Panc1 (cell line): ENCODE data around the gene GRID2IP. TPM values are rescaled to one million over a fixed set of nuclear protein-coding genes. Genes with fewer than 3 reads are reported as not detected.

Experiments used
- ATAC-seq: fragments of 200-7000 bp; cut with Tn5 transposase; 2 replicates; pipeline ENCODE4 v1.9.1; 2020; ENCODE audit warnings: mild to moderate bottlenecking, moderate library complexity
- BruUV-seq: library from RNA; stranded (reverse); fragments of 400-500 nt; replicated peaks from 2 replicates; lab custom pipeline; 2021; lab: Mats Ljungman, UMichigan
- CTCF ChIA-PET: fragments of 300-600 bp; sonication (Branson Sonifier 250); formaldehyde crosslinking; loops from one replicate; lab custom pipeline; 2022; ENCODE audit warnings: antibody characterized with exemption; lab: Charles Lee
- POLR2A ChIA-PET: fragments of 300-600 bp; sonication (Branson Sonifier 250); formaldehyde crosslinking; loops from one replicate; lab custom pipeline; 2022; ENCODE audit warnings: antibody characterized with exemption; lab: Charles Lee
- DNase-seq: peaks from one replicate; pipeline ENCODE4 v3.0.0-alpha.2; 2010; ENCODE audit warnings: low read depth, low spot score
- H3K27ac ChIP-seq: 2 replicates; pipeline ENCODE4 v1.5.1; 2011; ENCODE audit warnings: mild to moderate bottlenecking, low read length, inconsistent platforms
- H3K27me3 ChIP-seq: fragments of 200-500 bp; sonication (Bioruptor generic); 2 replicates; pipeline ENCODE4 v1.6.0; 2014; ENCODE audit warnings: low read length, inconsistent platforms; ENCODE audit not compliant: control insufficient read depth, insufficient read depth
- H3K36me3 ChIP-seq: fragments of 200-500 bp; sonication (Bioruptor generic); 2 replicates; pipeline ENCODE4 v1.5.1; 2014; ENCODE audit warnings: inconsistent platforms, mild to moderate bottlenecking, low read length, moderate library complexity; ENCODE audit not compliant: control insufficient read depth, insufficient read depth
- H3K4me1 ChIP-seq: 2 replicates; pipeline ENCODE4 v1.5.1; 2011; ENCODE audit warnings: inconsistent platforms, mild to moderate bottlenecking, low read length, moderate library complexity; ENCODE audit not compliant: control insufficient read depth, insufficient read depth
- H3K4me3 ChIP-seq, 2 experiments: 2 replicates each; pipeline ENCODE4 v1.5.1; 2011 to 2012; ENCODE audit warnings: low read depth in 2 of 2, low read length in 2 of 2, mild to moderate bottlenecking in 2 of 2, inconsistent platforms in 1 of 2, moderate library complexity in 1 of 2
- H3K9me3 ChIP-seq: fragments of 200-500 bp; sonication (Bioruptor generic); 2 replicates; pipeline ENCODE4 v1.5.1; 2014; ENCODE audit warnings: low read depth, mild to moderate bottlenecking, inconsistent platforms, low read length, moderate library complexity; ENCODE audit not compliant: control insufficient read depth, insufficient read depth
- CTCF ChIP-seq: fragments of 450-650 bp; IDR thresholded peaks from 2 replicates; pipeline ENCODE4 v1.5.1; 2017; ENCODE audit warnings: mild to moderate bottlenecking
- POLR2AphosphoS5 ChIP-seq: IDR thresholded peaks from 2 replicates; pipeline ENCODE4 v1.6.1; 2012; ENCODE audit warnings: mild to moderate bottlenecking, low read depth, low read length, moderate library complexity
- REST ChIP-seq, 2 experiments: IDR thresholded peaks; 2 replicates each; pipeline ENCODE4 v1.6.1; 2011 to 2012; ENCODE audit warnings: low read depth in 2 of 2, control low read depth in 1 of 2, low read length in 1 of 2, mild to moderate bottlenecking in 1 of 2, moderate library complexity in 1 of 2; ENCODE audit not compliant: insufficient read depth in 1 of 2
- SIN3A ChIP-seq: IDR thresholded peaks from 2 replicates; pipeline ENCODE4 v1.6.1; 2012; ENCODE audit warnings: low read depth, mild to moderate bottlenecking, low read length, moderate library complexity, borderline replicate concordance; ENCODE audit not compliant: insufficient read depth
- TCF7L2 ChIP-seq: IDR thresholded peaks from 2 replicates; pipeline ENCODE4 v1.6.1; 2011; ENCODE audit warnings: mild to moderate bottlenecking, low read depth, low read length, inconsistent platforms
- in situ Hi-C: cut with HindIII; loops from 2 replicates; pipeline ENCODE4 v1.10.0; 2016; ENCODE audit warnings: low sequenced_read_pairs, low pct_unique_long_range_greater_than_20kb
- intact Hi-C: fragments of 100-400 bp; cut with micrococcal nuclease; formaldehyde crosslinking; loops from one replicate; pipeline ENCODE4 v1.10.0; 2022; ENCODE audit not compliant: unreplicated experiment
- total RNA-seq: library from RNA; stranded (reverse); gene quantifications from one replicate; pipeline ENCODE4 v1.2.1, GENCODE V29; 2021; ENCODE audit not compliant: unreplicated experiment

GRID2IP gene
- total RNA-seq, 1 experiment from 2014 or later = 0.13 TPM

- Histone ChIP-seq H3K4me3 (no peak overlapping the region), H3K27ac (no peak overlapping the region), H3K36me3 (no peaks in the 10 kb centered on the region), H3K27me3 (no peaks in the 10 kb centered on the region), H3K9me3 (no peaks in the 10 kb centered on the region), H3K4me1 (no peaks in the 10 kb centered on the region)
- in situ Hi-C loops = no loop called here
- BruUV-seq = no TSS peak
- no peak for TF ChIP-seq CTCF
- no peak for TF ChIP-seq TCF7L2
- no peak for TF ChIP-seq SIN3A
- TF ChIP-seq REST (IDR thresholded peaks at IDR 0.05; ENCODE audit: insufficient read depth in 1 of 2, low read depth in 2 of 2, low read length in 1 of 2) = no peak
- no peak for TF ChIP-seq POLR2AphosphoS5
- CTCF ChIA-PET = no interaction called here
- intact Hi-C loops = no loop called here
- ATAC-seq (no peak), DNase-seq (no peak)
- POLR2A ChIA-PET = no interaction called here
Measured at GRCh38 chr7:6545398-6546126, 5.7 kb downstream of the GRID2IP start.

- ChIA-PET POLR2A (no interaction called here), CTCF (no interaction called here)
- intact Hi-C loops (no loop called here), in situ Hi-C loops (no loop called here)
- Histone ChIP-seq H3K4me3 (no peak overlapping the region), H3K27ac (no peak overlapping the region), H3K27me3 (no peaks in the 10 kb centered on the region), H3K36me3 (no peaks in the 10 kb centered on the region), H3K9me3 (no peaks in the 10 kb centered on the region), H3K4me1 (no peaks in the 10 kb centered on the region)
- no peak for ATAC-seq
- TF ChIP-seq SIN3A (no peak), POLR2AphosphoS5 (no peak), CTCF (no peak)
- no peak for DNase-seq
- BruUV-seq = no TSS peak
Measured at GRCh38 chr7:6542368-6542767, 8.9 kb downstream of the GRID2IP start.
